ENCODE measurements around the gene CCDC91.
"Not testable (repeated sequence)": the region's sequence is repeated elsewhere in the genome, so short reads cannot be mapped to it uniquely, and the experiment has no call there.

The CCDC91 gene

DNA sequence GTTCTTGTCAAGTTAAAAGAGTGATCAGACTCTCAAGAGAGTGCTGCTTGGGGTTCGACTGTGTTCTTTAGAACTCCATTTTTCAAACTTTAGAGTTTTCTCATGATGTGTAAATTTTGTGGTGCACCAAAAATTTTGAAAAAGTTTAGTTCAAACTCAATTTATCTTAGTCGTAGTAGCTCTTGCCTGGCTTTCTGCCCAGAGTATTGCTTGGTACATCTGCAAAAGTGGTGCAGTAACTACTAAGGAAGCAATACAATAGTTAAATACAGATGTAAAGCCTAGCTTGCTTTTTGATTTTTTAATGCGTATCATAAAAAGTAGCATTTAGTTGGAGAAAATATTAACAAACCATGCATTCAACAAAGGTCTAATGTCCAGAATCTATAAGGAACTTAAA is 9.5 kb upstream of the CCDC91 start:
- DNase-seq = no peak

DNA sequence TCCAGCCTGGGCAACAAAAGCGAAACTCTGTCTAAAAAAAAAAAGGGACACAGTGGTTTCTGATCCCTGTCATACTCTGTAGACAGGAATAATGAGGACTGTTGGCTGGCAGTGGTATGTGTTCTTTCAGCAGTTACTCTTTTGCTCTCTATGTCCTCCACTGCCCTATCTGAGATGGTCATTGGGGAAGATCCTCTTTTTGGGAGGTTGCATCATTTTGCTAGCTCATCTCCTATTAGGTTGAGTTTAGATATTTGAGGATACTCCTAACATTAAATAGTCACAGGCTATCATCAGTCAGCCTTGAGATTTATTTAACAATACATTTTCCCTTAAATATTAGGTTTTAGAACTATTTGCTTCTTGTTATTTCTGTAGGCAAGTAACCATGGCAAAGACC is 5.9 kb upstream of the CCDC91 start:
- no peak for DNase-seq

DNA sequence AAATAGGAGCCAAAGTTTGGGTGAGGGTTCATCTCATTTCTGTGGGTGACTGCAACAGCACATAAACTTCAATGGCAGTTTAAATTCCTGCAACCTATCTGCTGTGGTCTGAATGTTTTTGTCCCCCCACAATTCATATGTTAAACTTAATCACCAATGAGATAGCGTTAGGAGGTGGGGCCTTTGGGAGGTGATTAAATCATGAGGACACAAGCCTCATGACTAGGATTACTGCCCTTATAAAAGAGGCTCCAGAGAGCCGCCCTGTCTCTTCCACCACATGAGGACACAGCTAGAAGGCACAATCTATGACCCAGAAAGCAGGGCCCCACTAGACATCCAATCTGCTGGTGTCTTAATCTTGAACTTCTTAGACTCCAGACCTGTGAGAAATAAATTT is 3.8 kb upstream of the CCDC91 start:
- no peak for DNase-seq

DNA sequence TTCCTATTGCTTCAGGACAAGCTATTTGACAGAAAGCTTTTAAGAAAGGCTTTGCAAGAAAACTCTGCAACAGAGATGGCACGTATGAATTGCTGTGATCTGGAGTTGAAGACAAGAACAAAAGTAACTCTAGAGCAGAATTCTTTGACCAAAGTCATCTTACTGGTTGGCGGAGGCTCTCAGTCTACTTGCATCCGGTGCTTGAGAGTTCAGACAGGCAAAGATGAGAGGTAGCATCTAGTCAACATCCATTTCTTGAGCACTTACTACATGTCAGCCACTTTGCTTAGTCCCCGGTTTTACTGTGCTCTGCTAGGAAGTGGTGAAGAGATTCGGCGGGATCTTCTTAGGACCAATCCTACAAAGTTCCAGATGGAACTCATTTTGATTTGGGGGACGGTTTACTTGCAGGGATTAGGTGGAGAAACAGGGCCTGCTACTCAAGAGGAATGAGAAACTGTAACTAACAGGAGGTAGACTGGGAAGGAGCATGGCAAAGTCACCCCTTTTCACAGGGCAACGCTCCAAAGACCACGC is 404 bp upstream of the CCDC91 start:
- DNase-seq = peak in 1 of 51 donors; percentile 39

GRCh38 chr12:28191051-28192048 is 1.1 kb downstream of the CCDC91 start:
- peak in 17 of 51 donors; percentile 8 to 67 (median 44) for DNase-seq

- DNase-seq = no peak
These were observed 1.9 kb downstream of the CCDC91 start for GRCh38 chr12:28192125-28192524.

DNA sequence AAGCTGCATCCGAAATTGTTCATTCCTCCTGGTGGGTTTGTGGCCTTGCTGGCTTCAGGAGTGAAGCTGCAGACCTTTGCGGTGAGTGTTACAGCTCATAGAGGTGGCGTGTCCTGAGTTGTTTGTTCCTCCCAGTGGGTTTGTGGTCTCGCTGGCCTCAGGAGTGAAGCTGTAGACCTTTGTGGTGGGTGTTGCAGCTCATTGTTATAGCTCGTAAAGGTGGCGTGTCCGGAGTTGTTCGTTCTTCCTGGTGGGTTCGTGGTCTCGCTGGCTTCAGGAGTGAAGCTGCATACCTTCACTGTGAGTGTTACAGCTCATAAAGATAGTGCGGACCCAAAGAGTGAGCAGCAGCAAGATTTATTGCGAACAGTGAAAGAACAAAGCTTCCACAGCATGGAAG is 4.4 kb downstream of the CCDC91 start:
- DNase-seq = not testable (repeated sequence)

- not testable (repeated sequence) for DNase-seq
These were observed 10.9 kb downstream of the CCDC91 start for GRCh38 chr12:28201136-28201535.

- no peak for DNase-seq
These were observed 12.3 kb downstream of the CCDC91 start for GRCh38 chr12:28202374-28203130.

- DNase-seq = no peak
These were observed 19.5 kb downstream of the CCDC91 start for GRCh38 chr12:28209782-28210181.

DNA sequence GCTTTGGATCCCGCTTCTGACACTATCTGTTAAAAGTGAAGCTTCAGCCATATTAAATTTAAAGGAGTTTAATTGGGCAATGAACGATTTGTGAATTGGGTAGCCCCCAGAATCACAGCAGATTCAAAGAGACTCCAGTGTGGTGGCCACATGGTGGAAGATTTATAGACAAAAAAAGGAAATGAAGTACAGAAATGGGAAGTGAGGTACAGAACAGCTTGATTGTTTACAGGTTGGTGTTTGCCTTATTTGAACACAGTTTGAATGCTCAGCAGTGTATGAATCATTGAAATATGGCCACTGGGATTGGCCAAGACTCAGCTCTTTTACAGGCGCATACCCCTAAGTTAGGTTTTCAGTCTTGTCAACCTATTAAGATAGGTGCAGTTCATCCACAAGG is 21.9 kb downstream of the CCDC91 start:
- no peak for DNase-seq

DNA sequence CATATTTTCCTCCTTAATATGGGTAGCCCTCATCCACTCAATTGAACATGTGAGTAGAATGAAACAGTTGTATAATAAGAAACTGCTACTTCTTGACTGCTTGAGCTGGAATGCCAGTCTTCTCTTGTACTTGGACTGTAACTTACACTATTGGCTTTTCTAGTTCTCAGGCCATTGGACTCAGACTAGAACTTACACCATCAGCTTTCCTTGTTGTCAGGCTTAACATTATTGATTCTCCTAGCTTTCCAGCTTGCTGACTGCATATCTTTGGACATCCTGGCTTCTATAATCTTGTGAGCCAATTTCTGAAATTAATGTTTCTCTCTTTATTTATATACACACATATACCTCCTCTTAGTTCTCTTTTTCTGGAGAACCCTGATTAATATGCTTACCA is 24.8 kb downstream of the CCDC91 start:
- DNase-seq = no peak

DNA sequence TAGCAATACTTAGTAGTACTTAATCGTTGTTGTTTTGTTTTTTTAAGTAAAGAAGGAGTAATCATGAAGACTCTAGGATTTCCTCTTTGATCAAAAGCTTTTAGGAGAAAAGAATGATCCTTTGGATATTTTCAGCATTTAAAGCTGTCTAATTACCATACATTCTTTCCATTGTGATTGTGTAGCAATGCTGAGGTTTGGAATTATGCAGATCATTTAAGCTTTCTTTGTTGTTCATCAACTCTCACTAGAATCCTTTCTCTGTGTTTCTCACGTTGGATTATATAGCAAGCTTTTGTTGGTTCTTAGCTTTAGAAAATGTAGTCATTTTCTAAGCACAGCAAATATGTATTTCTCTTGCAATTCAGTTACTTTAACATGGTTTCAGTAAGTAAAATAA is 25.8 kb downstream of the CCDC91 start:
- no peak for DNase-seq

GRCh38 chr12:28217805-28218204 is 27.5 kb downstream of the CCDC91 start:
- DNase-seq = no peak

DNA sequence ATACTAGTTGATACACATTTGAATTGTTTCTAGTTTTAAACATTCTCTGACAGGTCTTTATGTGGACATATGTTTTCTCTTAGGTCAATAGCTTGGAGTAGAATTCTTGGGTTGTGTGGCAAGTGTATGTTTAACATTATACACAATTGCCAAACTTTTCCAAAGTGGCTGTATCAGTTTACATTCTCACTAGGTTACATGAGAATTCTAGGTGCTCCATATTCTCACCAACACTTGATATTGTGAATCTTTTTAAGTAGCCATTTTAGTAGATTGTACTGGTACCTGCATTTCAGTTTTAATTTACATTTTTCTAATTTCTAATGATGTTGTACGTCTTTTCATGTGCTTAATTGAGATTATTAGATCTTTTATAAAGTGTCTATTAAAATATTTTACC is 28.6 kb downstream of the CCDC91 start:
- no peak for DNase-seq

DNA sequence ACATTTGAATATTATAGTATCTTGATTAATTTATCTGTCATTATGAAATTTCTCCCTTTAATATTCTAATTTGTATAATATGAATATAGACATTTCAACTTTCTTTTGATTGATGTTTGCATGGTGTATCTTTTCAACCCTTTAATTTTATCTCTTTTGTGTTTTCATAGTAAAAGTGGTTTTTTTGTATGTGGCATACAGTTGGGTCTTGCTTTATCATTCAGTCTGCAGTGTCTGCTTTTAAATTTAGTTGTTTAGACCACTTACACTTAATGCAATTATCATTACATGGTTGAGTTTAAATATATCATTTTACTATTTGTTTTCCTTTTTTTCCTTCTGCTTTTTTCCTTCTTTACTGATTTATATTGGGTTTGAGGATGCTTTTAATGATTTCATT is 29.6 kb downstream of the CCDC91 start:
- DNase-seq = no peak

DNA sequence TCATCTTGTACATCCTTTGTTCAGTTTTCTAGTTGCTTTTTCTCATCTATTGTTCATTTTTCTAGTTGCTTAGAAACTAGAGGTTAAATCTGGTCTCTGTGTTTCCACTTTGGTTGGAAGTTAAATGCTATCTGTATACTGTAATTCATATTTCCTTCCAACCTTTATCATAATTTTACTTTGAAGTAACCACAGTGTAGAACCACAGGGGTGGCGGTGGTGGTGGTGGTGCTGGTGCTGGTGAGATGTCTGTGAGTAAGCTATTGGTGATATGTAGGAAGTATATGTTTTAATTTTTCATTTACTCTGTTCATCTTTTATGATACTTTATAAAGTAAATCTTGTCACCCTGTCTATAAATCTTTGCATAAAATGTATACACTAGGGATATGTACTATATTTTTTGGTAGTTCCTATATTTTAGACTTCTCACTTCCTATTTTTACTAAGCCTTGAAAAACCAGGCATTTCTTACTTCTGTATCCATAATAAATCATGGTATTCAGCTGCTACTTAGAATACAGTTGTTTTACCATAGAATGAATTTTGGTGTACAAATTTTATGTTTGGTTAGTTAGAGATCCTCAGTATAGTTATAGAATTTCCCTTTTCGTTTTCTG is 31.9 kb downstream of the CCDC91 start:
- no peak for DNase-seq

DNA sequence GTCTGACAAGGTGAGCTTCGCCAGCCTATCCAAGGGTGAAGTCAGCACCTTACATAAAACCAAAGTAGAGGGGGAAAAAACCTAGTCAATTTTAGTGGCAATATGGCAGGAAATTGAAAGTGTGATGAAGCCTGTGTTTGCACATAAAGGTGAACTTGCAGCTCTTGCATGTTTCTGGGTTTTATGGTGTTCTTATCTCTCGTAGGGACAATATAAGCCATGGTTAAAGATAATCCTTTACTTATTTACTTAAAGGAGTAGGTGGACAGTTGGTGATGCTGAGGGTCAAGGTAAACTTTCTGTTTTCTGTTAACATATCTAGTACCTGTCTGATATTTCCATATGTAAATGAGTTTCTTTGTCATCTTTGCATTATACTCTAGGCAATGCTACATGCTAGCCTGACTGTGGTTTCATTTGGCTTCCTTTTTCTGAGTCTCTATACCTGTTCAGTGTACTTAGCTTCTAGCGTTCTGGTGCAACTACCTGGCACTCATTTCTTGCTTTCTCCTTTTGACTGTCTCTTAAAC is 32.8 kb downstream of the CCDC91 start:
- DNase-seq = no peak

GRCh38 chr12:28223858-28224257 is 33.6 kb downstream of the CCDC91 start:
- DNase-seq = no peak

GRCh38 chr12:28226705-28227104 is 36.4 kb downstream of the CCDC91 start:
- DNase-seq = no peak

DNA sequence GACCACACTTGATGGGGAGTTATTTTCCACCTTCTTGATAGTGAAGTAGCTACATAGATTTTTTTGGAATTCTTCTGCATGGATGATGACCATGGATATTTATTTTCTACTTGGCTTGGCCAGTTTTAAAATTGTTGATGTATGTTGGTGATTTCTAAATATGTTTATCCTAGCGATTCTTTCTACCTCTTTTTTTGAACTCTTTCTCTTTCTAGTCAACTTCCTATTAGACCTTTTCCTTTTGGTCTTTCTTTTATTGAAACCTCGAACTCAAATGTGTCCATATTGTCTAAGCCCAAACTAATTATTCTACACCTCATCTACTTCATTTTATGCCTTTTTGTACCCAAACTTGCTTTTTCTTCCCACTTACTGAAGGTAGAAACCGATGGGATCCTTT is 37.0 kb downstream of the CCDC91 start:
- no peak for DNase-seq

DNA sequence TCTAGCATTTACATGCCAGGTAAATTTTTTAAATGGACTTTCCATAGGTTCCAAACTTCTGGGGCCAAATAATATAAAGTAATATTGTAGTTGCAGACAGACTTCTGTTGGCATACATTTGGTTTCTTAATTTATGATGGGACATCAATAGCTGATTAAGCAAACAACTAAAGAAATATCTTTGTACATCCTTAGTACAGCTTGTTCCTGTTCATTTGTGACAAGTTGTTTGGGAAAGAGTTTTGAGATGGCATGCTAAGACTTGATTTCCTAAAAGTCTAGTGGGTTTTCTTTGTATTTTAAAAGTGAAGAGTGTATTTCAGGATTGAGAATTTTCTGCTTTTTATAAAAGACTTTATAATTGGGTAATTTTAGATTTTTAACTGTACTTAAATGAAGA is 41.0 kb downstream of the CCDC91 start:
- DNase-seq = no peak
